Keratinocyte (primary cell): ENCODE data around the gene TMUB1.

Experiments
- EZH2 ChIP-seq: IDR thresholded peaks from one replicate; pipeline ENCODE4 v1.6.1; 2012; ENCODE audit warnings: inconsistent platforms, mild to moderate bottlenecking, low read length, moderate library complexity
- TF ChIP-seq, protein P1 (sequence below), 3 experiments: IDR thresholded peaks in 1 of 3; conservative IDR thresholded peaks in 1 of 3; optimal IDR thresholded peaks in 1 of 3; 2 replicates in 2 of 3; 3 replicates in 1 of 3; pipeline versions ENCODE3 to v1.5.1; 2011; ENCODE audit warnings: low read length in 3 of 3, mild to moderate bottlenecking in 3 of 3, moderate library complexity in 2 of 3, control low read depth in 1 of 3, inconsistent platforms in 1 of 3; ENCODE audit not compliant: insufficient read depth in 2 of 3; ENCODE audit errors: extremely low read depth in 1 of 3

DNA sequence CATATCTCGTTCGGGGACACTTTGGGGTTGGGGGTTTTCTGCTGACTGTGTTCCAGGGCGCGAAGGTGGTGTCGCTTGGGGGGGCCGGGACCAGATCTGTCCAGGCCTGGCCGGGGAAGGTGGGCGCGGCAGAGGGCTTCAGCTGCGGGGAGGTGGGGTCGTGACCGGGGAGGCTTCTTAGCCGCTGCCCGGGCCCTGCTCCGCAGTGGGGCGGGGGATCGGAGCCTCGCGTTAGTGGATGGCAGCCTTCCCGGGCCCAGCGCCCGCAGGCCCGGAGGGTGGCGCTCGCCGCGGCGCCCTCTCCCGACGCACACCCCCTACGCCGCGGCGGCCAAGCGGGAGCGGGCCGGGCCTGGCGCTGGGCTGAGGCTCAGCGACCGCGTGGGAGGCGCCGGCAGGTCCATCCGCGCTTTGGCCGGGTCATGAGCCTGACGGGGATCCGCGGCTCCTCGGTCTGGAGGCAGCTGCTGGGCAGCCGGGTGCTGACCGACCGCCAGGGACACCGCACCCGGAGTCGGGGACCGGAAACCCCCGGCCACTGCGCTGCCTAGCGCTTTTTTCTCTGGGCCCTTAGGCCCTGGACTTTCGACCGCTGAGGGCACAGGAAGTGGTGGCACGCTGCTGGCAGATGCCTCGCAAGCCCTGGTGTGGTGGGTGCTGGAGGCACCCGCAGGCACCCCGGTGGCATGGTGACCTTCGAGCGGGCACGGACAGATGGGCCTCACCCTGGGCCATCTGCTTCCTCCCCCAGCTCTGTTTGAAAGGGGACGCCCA, 4.1 kb upstream of the TMUB1 start:
- TF ChIP-seq, protein P1, sequence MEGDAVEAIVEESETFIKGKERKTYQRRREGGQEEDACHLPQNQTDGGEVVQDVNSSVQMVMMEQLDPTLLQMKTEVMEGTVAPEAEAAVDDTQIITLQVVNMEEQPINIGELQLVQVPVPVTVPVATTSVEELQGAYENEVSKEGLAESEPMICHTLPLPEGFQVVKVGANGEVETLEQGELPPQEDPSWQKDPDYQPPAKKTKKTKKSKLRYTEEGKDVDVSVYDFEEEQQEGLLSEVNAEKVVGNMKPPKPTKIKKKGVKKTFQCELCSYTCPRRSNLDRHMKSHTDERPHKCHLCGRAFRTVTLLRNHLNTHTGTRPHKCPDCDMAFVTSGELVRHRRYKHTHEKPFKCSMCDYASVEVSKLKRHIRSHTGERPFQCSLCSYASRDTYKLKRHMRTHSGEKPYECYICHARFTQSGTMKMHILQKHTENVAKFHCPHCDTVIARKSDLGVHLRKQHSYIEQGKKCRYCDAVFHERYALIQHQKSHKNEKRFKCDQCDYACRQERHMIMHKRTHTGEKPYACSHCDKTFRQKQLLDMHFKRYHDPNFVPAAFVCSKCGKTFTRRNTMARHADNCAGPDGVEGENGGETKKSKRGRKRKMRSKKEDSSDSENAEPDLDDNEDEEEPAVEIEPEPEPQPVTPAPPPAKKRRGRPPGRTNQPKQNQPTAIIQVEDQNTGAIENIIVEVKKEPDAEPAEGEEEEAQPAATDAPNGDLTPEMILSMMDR (optimal IDR thresholded peaks at IDR 0.05 in 1 of 3, IDR thresholded peaks at IDR 0.05 in 1 of 3, conservative IDR thresholded peaks at IDR 0.05 in 1 of 3; ENCODE audit: extremely low read depth in 1 of 3, insufficient read depth in 2 of 3, low read length in 3 of 3), result peak in 1 of 3 experiments; percentile 44
- TF ChIP-seq EZH2, result no peak
